SK-N-SH treated with all-trans-retinoic acid at 6 μM for 48 hours (cell line): ENCODE measurements around the gene WASL.

Experiments used
- ARNTL ChIP-seq: fragments of 450-650 bp; formaldehyde crosslinking; IDR thresholded peaks from 2 replicates; pipeline ENCODE4 v1.5.0; 2020; ENCODE audit warnings: low read depth, mild to moderate bottlenecking, moderate library complexity, borderline replicate concordance
- CREB5 ChIP-seq: fragments of 250-450 bp; sonication (Bioruptor Pico); IDR thresholded peaks from 2 replicates; pipeline ENCODE4 v1.5.1; 2020; ENCODE audit warnings: low read depth, mild to moderate bottlenecking, moderate library complexity
- ISL1 ChIP-seq: fragments of 250-450 bp; sonication (Bioruptor Pico); IDR thresholded peaks from 2 replicates; pipeline ENCODE4 v2.1.2; 2022; ENCODE audit warnings: mild to moderate bottlenecking, moderate library complexity
- PATZ1 ChIP-seq: fragments of 250-450 bp; sonication (Bioruptor Pico); IDR thresholded peaks from 2 replicates; pipeline ENCODE4 v1.8.0; 2020; ENCODE audit warnings: mild to moderate bottlenecking, moderate library complexity, borderline replicate concordance
- PPARA ChIP-seq: fragments of 250-450 bp; sonication (Bioruptor Pico); IDR thresholded peaks from 2 replicates; pipeline ENCODE4 v1.5.0; 2020; ENCODE audit warnings: mild to moderate bottlenecking, borderline replicate concordance
- RARB ChIP-seq: fragments of 250-450 bp; sonication (Bioruptor Pico); IDR thresholded peaks from 2 replicates; pipeline ENCODE4 v1.8.0; 2021; ENCODE audit warnings: mild to moderate bottlenecking, moderate library complexity
- ZC3H10 ChIP-seq: fragments of 250-450 bp; sonication (Bioruptor Pico); IDR thresholded peaks from 2 replicates; pipeline ENCODE4 v1.5.1; 2021; ENCODE audit warnings: mild to moderate bottlenecking, moderate library complexity
- ZFP3 ChIP-seq: fragments of 250-450 bp; sonication (Bioruptor Pico); IDR thresholded peaks from 2 replicates; pipeline ENCODE4 v1.5.0; 2020; ENCODE audit warnings: mild to moderate bottlenecking, moderate library complexity
- ZFP30 ChIP-seq: fragments of 450-650 bp; formaldehyde crosslinking; IDR thresholded peaks from 2 replicates; pipeline ENCODE4 v1.5.0; 2022; ENCODE audit warnings: mild to moderate bottlenecking, moderate library complexity
- ZNF70 ChIP-seq: fragments of 450-650 bp; formaldehyde crosslinking; IDR thresholded peaks from 2 replicates; pipeline ENCODE4 v1.5.0; 2020; ENCODE audit warnings: mild to moderate bottlenecking, moderate library complexity

DNA sequence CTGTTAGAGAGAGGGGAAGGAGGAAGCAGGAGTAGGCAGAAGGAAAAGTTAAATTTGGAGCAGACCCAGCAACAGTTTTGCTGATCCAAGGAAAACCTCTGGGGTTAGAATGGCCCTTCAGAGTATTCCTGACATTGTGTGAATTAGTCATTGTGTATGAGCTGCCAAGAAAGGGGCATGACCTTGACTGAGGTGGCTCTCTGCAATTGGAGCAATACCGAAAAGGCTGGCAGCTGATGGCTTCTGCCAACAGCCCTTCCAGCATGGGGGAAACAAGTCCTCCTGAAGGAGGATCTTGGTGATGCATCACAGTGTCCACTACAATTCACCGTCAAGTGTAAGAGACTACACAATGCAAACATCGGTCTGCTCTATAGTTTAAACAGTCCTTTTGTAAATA, 20.6 kb upstream of the WASL start:
- no peak for TF ChIP-seq ZFP30
- TF ChIP-seq RARB (CRISPR knock-in tag), result no peak
- TF ChIP-seq CREB5, result no peak
- no peak for TF ChIP-seq PPARA (CRISPR knock-in tag)
- no peak for TF ChIP-seq PATZ1
- TF ChIP-seq ISL1 (CRISPR knock-in tag), result no peak
- TF ChIP-seq ARNTL (CRISPR knock-in tag), result no peak
- no peak for TF ChIP-seq ZC3H10 (CRISPR knock-in tag)
- no peak for TF ChIP-seq ZFP3 (CRISPR knock-in tag)
- TF ChIP-seq ZNF70 (CRISPR knock-in tag), result no peak
